Endothelial cell of umbilical vein (primary cell): ENCODE data around the gene MMP28. TPM values are rescaled to one million over a fixed set of nuclear protein-coding genes. Genes with fewer than 3 reads are reported as not detected.

ENCODE experiments used
- BruUV-seq: library from RNA; stranded (reverse); fragments of 400-500 nt; replicated peaks from 2 replicates; lab custom pipeline; 2021; lab: Mats Ljungman, UMichigan
- CTCF ChIA-PET: fragments of 300-600, 350-600 bp; sonication (Branson Sonifier 250); formaldehyde crosslinking; loops from one replicate; lab custom pipeline; 2021; ENCODE audit warnings: antibody characterized with exemption, inconsistent platforms; lab: Charles Lee
- POLR2A ChIA-PET: fragments of 300-600, 350-600 bp; sonication (Branson Sonifier 250); formaldehyde crosslinking; loops from one replicate; lab custom pipeline; 2021; ENCODE audit warnings: antibody characterized with exemption, inconsistent platforms; lab: Charles Lee
- DNase-seq: peaks from one replicate; pipeline ENCODE4 v3.0.0-alpha.2; 2011; ENCODE audit warnings: low read depth, low spot score
- FAIRE-seq: peaks from 2 replicates; lab custom pipeline; 2011; peaks lifted over from hg19 to GRCh38; lab: Jason Lieb, UNC
- H2AFZ ChIP-seq: 2 replicates; pipeline ENCODE4 v1.6.0; 2012; ENCODE audit warnings: low read depth, low read length, control low read depth, inconsistent platforms
- H3K27ac ChIP-seq: 2 replicates; pipeline ENCODE4 v1.5.1; 2011; ENCODE audit warnings: low read depth, mild to moderate bottlenecking, control low read depth, low read length, moderate library complexity; ENCODE audit not compliant: insufficient read depth
- H3K27me3 ChIP-seq, 2 experiments: 2 replicates each; pipeline versions ENCODE4 v1.6.0 to v1.6.1; 2011; ENCODE audit warnings: low read length in 2 of 2, mixed read lengths in 1 of 2; ENCODE audit not compliant: control insufficient read depth in 2 of 2, insufficient read depth in 2 of 2
- H3K36me3 ChIP-seq, 2 experiments: 2 replicates in 1 of 2; 3 replicates in 1 of 2; pipeline ENCODE4 v1.5.1; 2011; ENCODE audit warnings: low read length in 2 of 2, mild to moderate bottlenecking in 1 of 2, moderate library complexity in 1 of 2; ENCODE audit not compliant: control insufficient read depth in 2 of 2, insufficient read depth in 2 of 2; ENCODE audit errors: extremely low read depth in 1 of 2
- H3K4me1 ChIP-seq: 3 replicates; pipeline ENCODE4 v1.5.1; 2011; ENCODE audit warnings: mild to moderate bottlenecking, low read length; ENCODE audit not compliant: control insufficient read depth, insufficient read depth; ENCODE audit errors: extremely low read depth
- H3K4me2 ChIP-seq: 2 replicates; pipeline ENCODE4 v1.6.1; 2011; ENCODE audit warnings: low read length, control low read depth, mixed read lengths; ENCODE audit not compliant: insufficient read depth
- H3K4me3 ChIP-seq, 3 experiments: fragments of 200-600 bp in 1 of 3; sonication (generic), shearing (Covaris generic) in 1 of 3; replicated peaks in 1 of 3; 2 replicates each; pipeline ENCODE4 v1.5.1; 2011 to 2016; ENCODE audit warnings: control low read depth in 3 of 3, low read length in 3 of 3, mild to moderate bottlenecking in 2 of 3, inconsistent platforms in 1 of 3, low read depth in 1 of 3, moderate library complexity in 1 of 3; ENCODE audit not compliant: insufficient read depth in 1 of 3
- H3K79me2 ChIP-seq: 2 replicates; pipeline ENCODE4 v1.6.0; 2012; ENCODE audit warnings: low read length, inconsistent platforms; ENCODE audit not compliant: control insufficient read depth, insufficient read depth
- H3K9ac ChIP-seq: replicated peaks from 2 replicates; pipeline ENCODE3; 2011; ENCODE audit warnings: low read length, control low read depth; ENCODE audit not compliant: insufficient read depth; ENCODE audit errors: extremely low read depth
- H3K9me1 ChIP-seq: replicated peaks from 3 replicates; pipeline ENCODE4 v1.6.0; 2011; ENCODE audit warnings: mild to moderate bottlenecking, low read length; ENCODE audit not compliant: control insufficient read depth, insufficient read depth; ENCODE audit errors: extremely low read depth
- H3K9me3 ChIP-seq: replicated peaks from 2 replicates; pipeline ENCODE4 v1.5.1; 2012; ENCODE audit warnings: low read length, inconsistent platforms; ENCODE audit not compliant: control insufficient read depth, insufficient read depth
- H4K20me1 ChIP-seq: replicated peaks from 2 replicates; pipeline ENCODE3; 2011; ENCODE audit warnings: mild to moderate bottlenecking, low read length; ENCODE audit not compliant: control insufficient read depth, insufficient read depth; ENCODE audit errors: extremely low read depth
- CTCF ChIP-seq, 2 donors: IDR thresholded peaks; 1 replicate in 1 of 2; 2 replicates in 1 of 2; pipeline ENCODE4 v1.5.1; 2011; ENCODE audit warnings: low read length in 2 of 2, mild to moderate bottlenecking in 2 of 2, moderate library complexity in 2 of 2, control low read depth in 1 of 2, inconsistent platforms in 1 of 2, low read depth in 1 of 2; ENCODE audit not compliant: insufficient read depth in 1 of 2; ENCODE audit errors: extremely low read depth in 1 of 2
- EZH2 ChIP-seq: IDR thresholded peaks from 2 replicates; pipeline ENCODE4 v1.6.1; 2012; ENCODE audit warnings: borderline replicate concordance, low read depth, mild to moderate bottlenecking, moderate library complexity, low read length, inconsistent platforms; ENCODE audit not compliant: severe bottlenecking
- GATA2 ChIP-seq: IDR thresholded peaks from 2 replicates; pipeline ENCODE4 v1.7.0; 2011; ENCODE audit warnings: low read depth, mild to moderate bottlenecking, moderate library complexity, mixed read lengths, low read length; ENCODE audit not compliant: insufficient read length, insufficient read depth
- JUN ChIP-seq: IDR thresholded peaks from 2 replicates; pipeline ENCODE4 v1.6.1; 2011; ENCODE audit warnings: borderline replicate concordance, low read depth; ENCODE audit not compliant: insufficient read length, insufficient read depth
- MAX ChIP-seq: IDR thresholded peaks from 2 replicates; pipeline ENCODE4 v1.6.1; 2011; ENCODE audit not compliant: insufficient read depth, insufficient read length
- POLR2A ChIP-seq: IDR thresholded peaks from 2 replicates; pipeline ENCODE4 v1.6.1; 2012; ENCODE audit warnings: low read depth, mild to moderate bottlenecking, control low read depth, low read length
- POLR2AphosphoS5 ChIP-seq: IDR thresholded peaks from 2 replicates; pipeline ENCODE4 v1.6.1; 2012; ENCODE audit warnings: low read depth, mild to moderate bottlenecking, control low read depth, low read length, moderate library complexity; ENCODE audit not compliant: insufficient read depth
- dilution Hi-C: fragments of 300-500 bp; cut with MboI; formaldehyde crosslinking; loops from one replicate; pipeline ENCODE4 v1.15.0; 2019; ENCODE audit warnings: low sequenced_read_pairs; ENCODE audit not compliant: extremely low pct_ligation_motif_present
- intact Hi-C: fragments of 100-400 bp; cut with micrococcal nuclease; formaldehyde crosslinking; loops from one replicate; pipeline ENCODE4 v1.10.0; 2022
- polyA plus RNA-seq, 4 experiments: library from polyadenylated mRNA; depleted of rRNA in 3 of 4; stranded (reverse) in 3 of 4; unstranded in 1 of 4; fragments of >200 nt; gene quantifications; 2 replicates each; pipeline versions ENCODE4 v1.2.1 to v1.2.3, GENCODE V29; 2011 to 2012; ENCODE audit warnings: missing spikeins in 1 of 4
- total RNA-seq: library from RNA; stranded (reverse); gene quantifications from 2 replicates; pipeline ENCODE4 v1.2.3, GENCODE V29; 2021

The MMP28 gene
- total and polyA plus RNA-seq, 2 donors (not counting 3 experiments of a cell fraction or from before 2014, with no cell fraction given), result 6.1 to 7.1 TPM

DNA sequence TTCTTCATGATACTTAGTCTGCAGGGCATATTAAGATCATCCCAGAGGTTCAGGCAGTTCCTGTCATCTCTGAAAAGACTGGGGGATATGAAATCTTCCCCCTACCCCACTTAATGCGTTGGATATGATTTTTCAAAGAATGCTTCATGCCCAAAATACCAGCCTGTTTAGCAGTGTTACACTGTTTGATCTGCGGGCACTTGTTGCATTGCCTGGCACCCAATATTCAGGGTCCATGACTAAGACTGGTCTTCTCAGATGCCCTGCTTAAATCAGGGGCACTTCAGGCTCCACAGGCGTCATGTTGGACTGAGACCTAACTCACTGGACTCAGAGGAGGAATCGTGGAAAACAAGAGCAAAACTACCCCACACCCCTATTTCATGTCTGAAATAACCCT lies 70.4 kb downstream of the MMP28 start:
- TF ChIP-seq POLR2A (no peak), CTCF (IDR thresholded peaks at IDR 0.05; ENCODE audit: extremely low read depth in 1 of 2, insufficient read depth in 1 of 2, low read depth in 1 of 2, low read length in 2 of 2) (no peak)
- CTCF ChIA-PET, result no interaction called here
- FAIRE-seq, result no peak
- Histone ChIP-seq H3K27me3 (no peaks in the 10 kb centered on the region), H3K9ac (no peak overlapping the region), H3K4me3 (no peak overlapping the region), H3K9me1 (no peaks in the 10 kb centered on the region), H3K36me3 (peaks cover 16 to 26% of the 10 kb centered on the region in 2 experiments), H3K4me1 (no peaks in the 10 kb centered on the region), H3K9me3 (no peaks in the 10 kb centered on the region), H3K79me2 (no peaks in the 10 kb centered on the region), H4K20me1 (no peaks in the 10 kb centered on the region), H3K4me2 (no peak overlapping the region), H2AFZ (no peak overlapping the region), H3K27ac (no peak overlapping the region)
- dilution Hi-C loops, result loop anchor here (25.0 kb wide), 1 partner anchor 113 kb away; no protein-coding TSS in a partner anchor
- POLR2A ChIA-PET, result no interaction called here
- intact Hi-C loops, result no loop called here
- BruUV-seq, result no TSS peak
- no peak for DNase-seq

DNA sequence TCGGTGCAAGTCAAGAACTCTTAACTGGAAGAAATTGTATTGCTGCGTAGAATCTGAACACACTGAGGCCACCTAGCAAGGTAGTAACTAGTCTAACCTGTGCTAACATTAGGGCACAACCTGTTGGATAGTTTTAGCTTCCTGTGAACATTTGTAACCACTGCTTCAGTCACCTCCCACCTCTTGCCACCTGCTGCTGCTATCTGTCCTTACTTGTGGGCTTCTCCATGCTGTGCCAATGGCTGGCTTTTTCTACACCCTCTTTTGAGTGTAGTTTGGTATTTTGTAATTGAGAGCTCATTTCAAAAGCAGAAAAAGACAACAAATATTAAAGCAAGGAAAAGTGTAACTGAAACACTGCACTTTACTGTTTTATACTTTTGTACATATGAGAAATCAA lies 71.7 kb downstream of the MMP28 start:
- no peak overlapping the region for H3K9ac ChIP-seq
- ChIA-PET CTCF (no interaction called here), POLR2A (no interaction called here)
- H3K27me3 ChIP-seq, result no peaks in the 10 kb centered on the region
- H3K4me3 ChIP-seq, result no peak overlapping the region
- no peaks in the 10 kb centered on the region for H3K9me3 ChIP-seq
- H3K9me1 ChIP-seq, result no peaks in the 10 kb centered on the region
- no peaks in the 10 kb centered on the region for H3K79me2 ChIP-seq
- dilution Hi-C loops, result no loop called here
- H3K36me3 ChIP-seq, result peaks cover 18 to 26% of the 10 kb centered on the region in 2 experiments
- H2AFZ ChIP-seq, result no peak overlapping the region
- intact Hi-C loops, result no loop called here
- no peak overlapping the region for H3K4me2 ChIP-seq
- BruUV-seq, result no TSS peak
- no peak overlapping the region for H3K27ac ChIP-seq
- DNase-seq, result no peak
- no peak for TF ChIP-seq POLR2AphosphoS5
- no peak for TF ChIP-seq GATA2
- TF ChIP-seq EZH2, result no peak
- TF ChIP-seq JUN, result no peak
- TF ChIP-seq CTCF (IDR thresholded peaks at IDR 0.05; ENCODE audit: extremely low read depth in 1 of 2, insufficient read depth in 1 of 2, low read depth in 1 of 2, low read length in 2 of 2), result no peak
- TF ChIP-seq MAX, result no peak
- H4K20me1 ChIP-seq, result no peaks in the 10 kb centered on the region
- no peak for FAIRE-seq
- no peaks in the 10 kb centered on the region for H3K4me1 ChIP-seq
